VCaP (cell line): ENCODE results near the gene AUTS2.

ENCODE experiments used
- H3K27ac ChIP-seq: fragments of 450-650 bp; 2 replicates; pipeline ENCODE4 v1.5.1; 2017
- CTCF ChIP-seq: fragments of 450-650 bp; conservative IDR thresholded peaks from 2 replicates; pipeline ENCODE4 v1.5.1; 2017; ENCODE audit warnings: mild to moderate bottlenecking, moderate library complexity

The AUTS2 gene

DNA sequence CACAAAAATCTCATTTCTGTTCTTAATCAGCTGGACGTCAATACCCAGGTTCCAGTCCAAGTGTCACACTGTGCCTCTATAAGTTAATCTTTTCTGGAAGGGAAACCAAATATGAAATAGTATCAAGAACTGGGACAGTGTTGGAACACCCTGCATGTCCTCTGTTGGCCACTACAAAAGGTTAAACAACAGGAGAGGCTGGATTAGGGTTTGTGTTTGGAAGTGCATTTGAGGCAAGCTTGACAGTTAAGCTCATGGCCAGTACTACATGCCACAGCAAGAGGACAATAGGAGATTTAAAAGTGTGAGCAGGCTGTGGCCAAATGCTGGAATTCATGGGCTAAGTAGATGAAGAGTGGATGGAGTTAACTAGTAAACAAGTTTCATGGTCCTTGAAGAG lies 751.5 kb downstream of the AUTS2 start:
- no peak for TF ChIP-seq CTCF
- H3K27ac ChIP-seq, result no peak overlapping the region

- no peak for TF ChIP-seq CTCF
- H3K27ac ChIP-seq, result no peak overlapping the region
Observed at GRCh38 chr7:70352088-70352487, 753.8 kb downstream of the AUTS2 start.

- H3K27ac ChIP-seq, result peak overlapping the region; percentile 63
- no peak for TF ChIP-seq CTCF
Observed at GRCh38 chr7:70352906-70353305, 754.6 kb downstream of the AUTS2 start.

- peak overlapping the region; percentile 63 for H3K27ac ChIP-seq
Observed at GRCh38 chr7:70353330-70353945, 755.2 kb downstream of the AUTS2 start.

GRCh38 chr7:70353946-70354335 lies 755.7 kb downstream of the AUTS2 start:
- TF ChIP-seq CTCF, result no peak
- peak overlapping the region; percentile 63 for H3K27ac ChIP-seq

More at GRCh38 chr7:70353330-70353945, 755.2 kb downstream of the AUTS2 start:
- no peak for TF ChIP-seq CTCF

DNA sequence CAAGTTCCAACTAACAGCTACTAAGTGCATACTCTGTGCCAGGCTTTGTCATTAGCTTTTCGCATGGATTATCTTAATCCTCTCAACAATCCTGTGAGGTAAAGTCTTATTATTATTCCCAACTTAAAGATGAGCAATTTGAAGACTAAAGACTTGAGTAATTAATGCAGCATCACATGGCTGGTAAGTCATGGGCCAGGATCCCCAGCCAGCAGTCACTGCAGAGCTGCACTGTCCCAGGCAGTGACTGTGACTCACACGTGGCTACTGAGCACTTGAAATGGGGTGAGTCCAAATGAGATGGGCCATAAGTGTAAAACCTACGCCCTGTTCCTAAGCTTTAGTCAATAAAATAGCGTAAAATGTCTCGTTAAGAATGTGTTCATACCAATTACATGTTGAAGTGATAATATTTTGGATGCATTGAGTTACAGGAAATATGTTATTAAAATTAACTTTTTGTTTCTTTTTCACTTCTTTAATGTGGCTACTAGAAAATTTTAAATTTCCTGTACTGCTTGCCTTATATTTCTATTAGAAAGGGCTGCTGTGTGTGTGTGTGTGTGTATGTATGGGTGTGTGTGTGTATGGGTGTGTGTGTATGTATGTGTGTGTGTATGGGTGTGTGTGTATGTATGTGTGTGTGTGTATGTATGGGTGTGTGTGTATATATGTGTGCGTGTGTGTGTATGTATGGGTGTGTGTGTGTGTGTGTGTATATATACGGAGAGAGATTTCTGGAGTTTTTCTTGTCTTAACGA lies 756.3 kb downstream of the AUTS2 start:
- peak overlapping the region; percentile 63 for H3K27ac ChIP-seq
- TF ChIP-seq CTCF, result no peak

- no peak for TF ChIP-seq CTCF
- peak overlapping the region; percentile 73 for H3K27ac ChIP-seq
Observed at GRCh38 chr7:70355198-70356020, 757.1 kb downstream of the AUTS2 start.
